Astrocyte (in vitro differentiated cells and primary cell): ENCODE data around the gene DNAH17. TPM values are rescaled to one million over a fixed set of nuclear protein-coding genes. Genes with fewer than 3 reads are reported as not detected.

Experiments used
- DNase-seq: peaks from one replicate; pipeline ENCODE4 v3.0.0-alpha.2; 2010; ENCODE audit warnings: low read depth
- FAIRE-seq: peaks from 2 replicates; lab custom pipeline; 2011; peaks lifted over from hg19 to GRCh38; lab: Jason Lieb, UNC
- H2AFZ ChIP-seq: 2 replicates; pipeline ENCODE4 v1.6.0; 2012; ENCODE audit warnings: low read depth, low read length, inconsistent platforms
- H3K27ac ChIP-seq: 2 replicates; pipeline ENCODE4 v1.5.1; 2011; ENCODE audit warnings: low read depth, low read length, inconsistent platforms
- H3K27me3 ChIP-seq: 2 replicates; pipeline ENCODE4 v1.6.0; 2011; ENCODE audit warnings: low read length, inconsistent platforms; ENCODE audit not compliant: insufficient read depth
- H3K36me3 ChIP-seq: 2 replicates; pipeline ENCODE4 v1.5.1; 2011; ENCODE audit warnings: low read length, inconsistent platforms; ENCODE audit not compliant: insufficient read depth
- H3K4me1 ChIP-seq: 2 replicates; pipeline ENCODE4 v1.5.1; 2011; ENCODE audit warnings: low read length, inconsistent platforms; ENCODE audit not compliant: insufficient read depth
- H3K4me2 ChIP-seq: 2 replicates; pipeline ENCODE4 v1.6.0; 2012; ENCODE audit warnings: low read length, inconsistent platforms
- H3K4me3 ChIP-seq: 2 replicates; pipeline ENCODE4 v1.5.1; 2011; ENCODE audit warnings: low read depth, mild to moderate bottlenecking, low read length, inconsistent platforms; ENCODE audit not compliant: insufficient read depth
- H3K79me2 ChIP-seq: 2 replicates; pipeline ENCODE4 v1.6.0; 2012; ENCODE audit warnings: mild to moderate bottlenecking, low read length, inconsistent platforms; ENCODE audit not compliant: insufficient read depth
- H3K9ac ChIP-seq: 2 replicates; pipeline ENCODE4 v1.6.0; 2012; ENCODE audit warnings: mild to moderate bottlenecking, low read length, inconsistent platforms
- H3K9me3 ChIP-seq: 2 replicates; pipeline ENCODE4 v1.5.1; 2012; ENCODE audit warnings: low read depth, mild to moderate bottlenecking, low read length, inconsistent platforms; ENCODE audit not compliant: insufficient read depth
- H4K20me1 ChIP-seq: 2 replicates; pipeline ENCODE4 v1.6.0; 2012; ENCODE audit warnings: low read length, inconsistent platforms; ENCODE audit not compliant: insufficient read depth
- H3K27ac Mint-ChIP-seq: one replicate; pipeline ENCODE4 v1.8.0; 2021; ENCODE audit warnings: mild to moderate bottlenecking, mixed read lengths; ENCODE audit not compliant: unreplicated experiment
- H3K27me3 Mint-ChIP-seq: one replicate; pipeline ENCODE4 v1.8.0; 2021; ENCODE audit warnings: low read depth, mixed read lengths; ENCODE audit not compliant: unreplicated experiment
- H3K36me3 Mint-ChIP-seq: one replicate; pipeline ENCODE4 v1.8.0; 2021; ENCODE audit warnings: low read depth, mixed read lengths; ENCODE audit not compliant: unreplicated experiment
- H3K4me1 Mint-ChIP-seq: one replicate; pipeline ENCODE4 v1.8.0; 2021; ENCODE audit warnings: low read depth, mixed read lengths; ENCODE audit not compliant: unreplicated experiment
- H3K4me3 Mint-ChIP-seq: one replicate; pipeline ENCODE4 v1.8.0; 2021; ENCODE audit warnings: mild to moderate bottlenecking, moderate library complexity, mixed read lengths; ENCODE audit not compliant: unreplicated experiment
- H3K9me3 Mint-ChIP-seq: one replicate; pipeline ENCODE4 v1.8.0; 2021; ENCODE audit warnings: mild to moderate bottlenecking, mixed read lengths; ENCODE audit not compliant: unreplicated experiment
- EZH2 ChIP-seq: IDR thresholded peaks from 2 replicates; pipeline ENCODE4 v1.6.1; 2012; ENCODE audit warnings: mild to moderate bottlenecking, low read length, inconsistent platforms; ENCODE audit not compliant: insufficient read depth
- total RNA-seq: library from RNA; stranded (reverse); gene quantifications from 2 replicates; pipeline ENCODE4 v1.2.1, GENCODE V29; 2021
- TF ChIP-seq, protein P1 (sequence below): IDR thresholded peaks from 2 replicates; pipeline ENCODE4 v1.5.1; 2011; ENCODE audit warnings: low read depth, mild to moderate bottlenecking, inconsistent platforms, low read length, moderate library complexity; ENCODE audit not compliant: insufficient read depth

Gene DNAH17
- total RNA-seq, 1 donor from 2014 or later: 0.14 TPM

DNA sequence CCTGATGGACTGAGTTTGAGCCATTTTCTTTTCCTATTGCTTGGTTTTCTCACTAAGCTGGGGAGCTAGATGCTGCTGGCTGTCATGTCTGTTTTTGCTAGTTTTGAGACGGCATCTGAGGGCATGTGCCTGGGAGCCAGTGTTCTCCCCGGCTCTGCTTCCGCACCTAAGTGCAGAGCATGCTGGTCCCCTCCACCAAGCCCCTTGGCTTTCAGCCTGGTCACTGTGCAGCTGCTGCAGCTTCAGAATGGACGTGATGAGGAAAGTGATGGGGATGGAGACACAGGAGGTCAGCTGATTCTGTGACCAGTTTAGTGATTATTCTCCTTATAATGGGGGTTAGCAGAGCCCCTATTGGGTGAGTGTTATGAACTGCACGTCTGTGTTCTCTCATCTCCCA lies 28.5 kb downstream of the DNAH17 start:
- DNase-seq: no peak
- no peak overlapping the region for H3K4me3 Mint-ChIP-seq
- no peak overlapping the region for H3K27ac Mint-ChIP-seq
- Histone ChIP-seq H3K4me3 (no peak overlapping the region), H3K79me2 (no peaks in the 10 kb centered on the region), H4K20me1 (no peaks in the 10 kb centered on the region), H3K27ac (no peak overlapping the region), H3K27me3 (no peaks in the 10 kb centered on the region), H3K4me2 (no peak overlapping the region), H3K4me1 (no peaks in the 10 kb centered on the region), H3K9me3 (peaks cover 3% of the 10 kb centered on the region), H2AFZ (no peak overlapping the region), H3K9ac (no peak overlapping the region), H3K36me3 (no peaks in the 10 kb centered on the region)
- no peaks in the 10 kb centered on the region for H3K36me3 Mint-ChIP-seq
- FAIRE-seq: no peak
- H3K9me3 Mint-ChIP-seq: peaks cover 3% of the 10 kb centered on the region
- H3K4me1 Mint-ChIP-seq: no peaks in the 10 kb centered on the region
- H3K27me3 Mint-ChIP-seq: peaks cover 8% of the 10 kb centered on the region
- no peak for TF ChIP-seq EZH2
- TF ChIP-seq, protein P1, sequence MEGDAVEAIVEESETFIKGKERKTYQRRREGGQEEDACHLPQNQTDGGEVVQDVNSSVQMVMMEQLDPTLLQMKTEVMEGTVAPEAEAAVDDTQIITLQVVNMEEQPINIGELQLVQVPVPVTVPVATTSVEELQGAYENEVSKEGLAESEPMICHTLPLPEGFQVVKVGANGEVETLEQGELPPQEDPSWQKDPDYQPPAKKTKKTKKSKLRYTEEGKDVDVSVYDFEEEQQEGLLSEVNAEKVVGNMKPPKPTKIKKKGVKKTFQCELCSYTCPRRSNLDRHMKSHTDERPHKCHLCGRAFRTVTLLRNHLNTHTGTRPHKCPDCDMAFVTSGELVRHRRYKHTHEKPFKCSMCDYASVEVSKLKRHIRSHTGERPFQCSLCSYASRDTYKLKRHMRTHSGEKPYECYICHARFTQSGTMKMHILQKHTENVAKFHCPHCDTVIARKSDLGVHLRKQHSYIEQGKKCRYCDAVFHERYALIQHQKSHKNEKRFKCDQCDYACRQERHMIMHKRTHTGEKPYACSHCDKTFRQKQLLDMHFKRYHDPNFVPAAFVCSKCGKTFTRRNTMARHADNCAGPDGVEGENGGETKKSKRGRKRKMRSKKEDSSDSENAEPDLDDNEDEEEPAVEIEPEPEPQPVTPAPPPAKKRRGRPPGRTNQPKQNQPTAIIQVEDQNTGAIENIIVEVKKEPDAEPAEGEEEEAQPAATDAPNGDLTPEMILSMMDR: no peak

- no peak overlapping the region for H3K27ac ChIP-seq
- H3K9me3 Mint-ChIP-seq: peaks cover 3% of the 10 kb centered on the region
- DNase-seq: no peak
- peaks cover 3% of the 10 kb centered on the region for H3K27me3 Mint-ChIP-seq
- H3K4me3 ChIP-seq: no peak overlapping the region
- H3K79me2 ChIP-seq: no peaks in the 10 kb centered on the region
- no peak for FAIRE-seq
- H3K36me3 Mint-ChIP-seq: no peaks in the 10 kb centered on the region
- H3K4me2 ChIP-seq: no peak overlapping the region
- no peak overlapping the region for H3K27ac Mint-ChIP-seq
- no peaks in the 10 kb centered on the region for H3K36me3 ChIP-seq
- H3K4me3 Mint-ChIP-seq: no peak overlapping the region
- H3K27me3 ChIP-seq: no peaks in the 10 kb centered on the region
- no peaks in the 10 kb centered on the region for H3K4me1 Mint-ChIP-seq
- H4K20me1 ChIP-seq: no peaks in the 10 kb centered on the region
- no peak for TF ChIP-seq EZH2
- TF ChIP-seq, protein P1: no peak
- peaks cover 3% of the 10 kb centered on the region for H3K9me3 ChIP-seq
- no peak overlapping the region for H2AFZ ChIP-seq
- H3K9ac ChIP-seq: no peak overlapping the region
- no peaks in the 10 kb centered on the region for H3K4me1 ChIP-seq
Observed at GRCh38 chr17:78547035-78547434, 30.2 kb downstream of the DNAH17 start.

- no peaks in the 10 kb centered on the region for H3K27me3 ChIP-seq
- no peaks in the 10 kb centered on the region for H3K79me2 ChIP-seq
- H3K4me1 Mint-ChIP-seq: peaks cover 4% of the 10 kb centered on the region
- FAIRE-seq (no peak), DNase-seq (no peak)
- no peak overlapping the region for H3K4me2 ChIP-seq
- H3K27ac ChIP-seq: no peak overlapping the region
- no peak for TF ChIP-seq EZH2
- TF ChIP-seq, protein P1: no peak
- H3K9me3 Mint-ChIP-seq: peaks cover 5% of the 10 kb centered on the region
- peaks cover 7% of the 10 kb centered on the region for H3K27me3 Mint-ChIP-seq
- H2AFZ ChIP-seq: no peak overlapping the region
- H3K9me3 ChIP-seq: peaks cover 3% of the 10 kb centered on the region
- no peaks in the 10 kb centered on the region for H3K36me3 Mint-ChIP-seq
- no peak overlapping the region for H3K27ac Mint-ChIP-seq
- no peaks in the 10 kb centered on the region for H4K20me1 ChIP-seq
- no peaks in the 10 kb centered on the region for H3K4me1 ChIP-seq
- H3K4me3 Mint-ChIP-seq: no peak overlapping the region
- no peak overlapping the region for H3K4me3 ChIP-seq
- H3K9ac ChIP-seq: no peak overlapping the region
- H3K36me3 ChIP-seq: no peaks in the 10 kb centered on the region
Observed at GRCh38 chr17:78546476-78546875, 30.7 kb downstream of the DNAH17 start.
